SK-N-MC (cell line): ENCODE measurements around the gene KIF25.

Source experiments
- EZH2 ChIP-seq: fragments of 200-600 bp; sonication (generic); IDR thresholded peaks from one replicate; pipeline ENCODE4 v1.6.1; 2017; ENCODE audit warnings: antibody characterized with exemption
- FOXP2 ChIP-seq: optimal IDR thresholded peaks from 2 replicates; pipeline ENCODE3; 2011; ENCODE audit warnings: mild to moderate bottlenecking, moderate library complexity; ENCODE audit not compliant: insufficient read depth; ENCODE audit errors: extremely low read length, control extremely low read depth
- POLR2AphosphoS5 ChIP-seq: IDR thresholded peaks from 2 replicates; pipeline ENCODE4 v1.6.1; 2012; ENCODE audit warnings: mild to moderate bottlenecking, low read depth, low read length, borderline replicate concordance

DNA sequence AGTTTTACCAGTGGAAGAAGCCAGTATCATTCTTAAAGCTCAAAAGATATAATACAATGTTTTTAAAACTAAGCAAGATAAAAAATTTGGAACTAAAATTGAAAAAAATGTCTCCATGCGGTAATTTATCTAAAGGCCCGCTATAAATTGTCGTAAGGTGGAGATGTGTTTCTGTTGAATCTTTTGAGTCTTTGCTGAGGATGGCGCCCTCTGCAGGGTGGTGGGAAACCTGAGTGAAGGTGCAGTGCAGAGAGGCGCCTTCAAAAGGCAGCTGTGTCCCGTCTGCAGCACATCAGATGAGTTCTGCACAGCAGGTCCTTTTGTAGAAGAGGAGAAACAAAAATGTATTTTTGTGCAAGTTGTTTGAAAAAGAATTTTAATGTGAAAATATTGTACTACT, 29.4 kb upstream of the KIF25 start:
- TF ChIP-seq POLR2AphosphoS5: no peak
- TF ChIP-seq EZH2: no peak
- no peak for TF ChIP-seq FOXP2
